SK-N-SH (cell line): Measurements from ENCODE around the gene ZBED3. TPM values are rescaled to one million over a fixed set of nuclear protein-coding genes. Genes with fewer than 3 reads are reported as not detected.

Source experiments
- CTCF ChIA-PET: fragments of 300-600, 350-600 bp; formaldehyde crosslinking; extraction: SDS; loops from one replicate; lab custom pipeline; 2021; lab: Yijun Ruan, JAX
- POLR2A ChIA-PET: fragments of 350-600 bp; sonication (Branson Sonifier 250); formaldehyde crosslinking; extraction: SDS; loops from one replicate; lab custom pipeline; 2020; ENCODE audit warnings: antibody characterized with exemption, inconsistent platforms; lab: Yijun Ruan, JAX
- DNase-seq: peaks from one replicate; pipeline ENCODE4 v3.0.0; 2012
- H2AFZ ChIP-seq: fragments of 200-600 bp; sonication (generic); 2 replicates; pipeline ENCODE4 v1.8.1; 2016; ENCODE audit warnings: antibody characterized with exemption, mild to moderate bottlenecking, low read depth
- H3F3A ChIP-seq: fragments of 200-600 bp; sonication (generic); replicated peaks from 2 replicates; pipeline ENCODE3; 2016; ENCODE audit warnings: antibody characterized with exemption, mild to moderate bottlenecking; ENCODE audit not compliant: insufficient read depth
- H3K27ac ChIP-seq, 2 experiments: fragments of 200-500 bp in 1 of 2; fragments of 200-600 bp in 1 of 2; sonication (Bioruptor generic) in 1 of 2; sonication (generic), shearing (Covaris generic) in 1 of 2; 2 replicates each; pipeline versions ENCODE4 v1.5.1 to v1.6.1; 2014 to 2016; ENCODE audit warnings: low read depth in 2 of 2, inconsistent platforms in 1 of 2, low read length in 1 of 2, mild to moderate bottlenecking in 1 of 2, mixed read lengths in 1 of 2
- H3K27me3 ChIP-seq: fragments of 200-600 bp; sonication (generic), shearing (Covaris generic); 2 replicates; pipeline ENCODE4 v1.6.1; 2016; ENCODE audit warnings: mixed run types; ENCODE audit not compliant: insufficient read depth
- H3K36me3 ChIP-seq, 2 experiments: fragments of 200-500 bp in 1 of 2; fragments of 200-600 bp in 1 of 2; sonication (Bioruptor generic) in 1 of 2; sonication (generic) in 1 of 2; replicated peaks in 1 of 2; 2 replicates each; pipeline versions ENCODE3 to v1.5.1; 2014 to 2016; ENCODE audit warnings: low read length in 1 of 2, mild to moderate bottlenecking in 1 of 2; ENCODE audit not compliant: insufficient read depth in 2 of 2, control insufficient read depth in 1 of 2
- H3K4me1 ChIP-seq, 2 experiments: fragments of 200-500 bp in 1 of 2; fragments of 200-600 bp in 1 of 2; sonication (Bioruptor generic) in 1 of 2; sonication (generic), shearing (Covaris generic) in 1 of 2; 2 replicates each; pipeline versions ENCODE4 v1.5.1 to v1.6.1; 2014 to 2016; ENCODE audit warnings: low read depth in 1 of 2, low read length in 1 of 2, mixed run types in 1 of 2; ENCODE audit not compliant: insufficient read depth in 2 of 2, control insufficient read depth in 1 of 2
- H3K4me2 ChIP-seq: fragments of 200-600 bp; sonication (generic), shearing (Covaris generic); 2 replicates; pipeline ENCODE4 v1.6.1; 2017; ENCODE audit warnings: mixed run types
- H3K4me3 ChIP-seq, 2 experiments: fragments of 200-500 bp in 1 of 2; fragments of 200-600 bp in 1 of 2; sonication (Bioruptor generic) in 1 of 2; sonication (generic), shearing (Covaris generic) in 1 of 2; 2 replicates each; pipeline versions ENCODE4 v1.5.1 to v1.8.1; 2014 to 2016; ENCODE audit warnings: low read depth in 2 of 2, inconsistent platforms in 1 of 2, low read length in 1 of 2, mild to moderate bottlenecking in 1 of 2, mixed read lengths in 1 of 2, moderate library complexity in 1 of 2
- H3K79me2 ChIP-seq: fragments of 200-600 bp; sonication (generic); 2 replicates; pipeline ENCODE4 v1.8.1; 2017; ENCODE audit warnings: mild to moderate bottlenecking; ENCODE audit not compliant: insufficient read depth
- H3K9ac ChIP-seq: fragments of 200-600 bp; sonication (generic); 2 replicates; pipeline ENCODE4 v1.6.1; 2017; ENCODE audit warnings: mixed run types
- H3K9me2 ChIP-seq: fragments of 200-600 bp; sonication (generic); 2 replicates; pipeline ENCODE4 v1.6.1; 2017; ENCODE audit warnings: mixed run types
- H3K9me3 ChIP-seq: fragments of 200-600 bp; sonication (generic); 2 replicates; pipeline ENCODE4 v1.6.1; 2017; ENCODE audit warnings: mixed run types, mild to moderate bottlenecking, moderate library complexity
- H4K20me1 ChIP-seq: fragments of 200-600 bp; sonication (generic); 2 replicates; pipeline ENCODE4 v1.6.1; 2017; ENCODE audit warnings: mild to moderate bottlenecking, mixed run types; ENCODE audit not compliant: insufficient read depth
- FOXJ3 ChIP-seq: sonication (generic); formaldehyde crosslinking; IDR thresholded peaks from 2 replicates; pipeline ENCODE4 v1.5.1; 2020; ENCODE audit warnings: mild to moderate bottlenecking, missing genetic modification reagents
- JUND ChIP-seq: IDR thresholded peaks from 2 replicates; pipeline ENCODE4 v1.4.0; 2012
- MEF2A ChIP-seq: IDR thresholded peaks from 2 replicates; pipeline ENCODE4 v1.4.0; 2012; ENCODE audit warnings: low read depth, borderline replicate concordance
- POLR2AphosphoS5 ChIP-seq: IDR thresholded peaks from 2 replicates; pipeline ENCODE4 v1.6.1; 2012; ENCODE audit warnings: low read depth, low read length
- SMC3 ChIP-seq: IDR thresholded peaks from 2 replicates; pipeline ENCODE4 v1.6.1; 2012; ENCODE audit warnings: low read depth, low read length, improper control_type of control experiment
- TCF12 ChIP-seq: IDR thresholded peaks from 2 replicates; pipeline ENCODE4 v1.4.0; 2012
- YY1 ChIP-seq: IDR thresholded peaks from 2 replicates; pipeline ENCODE4 v1.4.0; 2012; ENCODE audit warnings: low read depth, mild to moderate bottlenecking
- WGBS: methylation state at CpG from one replicate; pipeline ENCODE4 v1.1.6; 2017; ENCODE audit warnings: low lambda C conversion rate; 5-methylcytosine and 5-hydroxymethylcytosine counted together
- polyA plus RNA-seq, 3 experiments: library from polyadenylated mRNA; depleted of rRNA; stranded (reverse); fragments of >200 nt; gene quantifications; 2 replicates each; pipeline ENCODE4 v1.2.3, GENCODE V29; 2012
- TF ChIP-seq, protein P1 (sequence below): fragments of 200-600 bp; sonication (generic); IDR thresholded peaks from 2 replicates; pipeline ENCODE4 v1.6.1; 2017; ENCODE audit warnings: antibody characterized with exemption, mild to moderate bottlenecking, moderate library complexity
- TF ChIP-seq, protein P2 (sequence below): fragments of 150-350 bp; IDR thresholded peaks from 2 replicates; pipeline ENCODE4 v1.6.1; 2016; ENCODE audit warnings: mild to moderate bottlenecking, low read depth, low read length
- TF ChIP-seq, protein P3 (sequence below): IDR thresholded peaks from 2 replicates; pipeline ENCODE4 v1.4.0; 2012; ENCODE audit warnings: low read depth, borderline replicate concordance
- TF ChIP-seq, protein P4 (sequence below): IDR thresholded peaks from 2 replicates; pipeline ENCODE4 v1.6.1; 2012; ENCODE audit warnings: mild to moderate bottlenecking, low read depth, low read length, moderate library complexity

The ZBED3 gene
- polyA plus RNA-seq, 1 of the 3 experiments (the other 2 are of a cell fraction): 5.8 TPM

DNA sequence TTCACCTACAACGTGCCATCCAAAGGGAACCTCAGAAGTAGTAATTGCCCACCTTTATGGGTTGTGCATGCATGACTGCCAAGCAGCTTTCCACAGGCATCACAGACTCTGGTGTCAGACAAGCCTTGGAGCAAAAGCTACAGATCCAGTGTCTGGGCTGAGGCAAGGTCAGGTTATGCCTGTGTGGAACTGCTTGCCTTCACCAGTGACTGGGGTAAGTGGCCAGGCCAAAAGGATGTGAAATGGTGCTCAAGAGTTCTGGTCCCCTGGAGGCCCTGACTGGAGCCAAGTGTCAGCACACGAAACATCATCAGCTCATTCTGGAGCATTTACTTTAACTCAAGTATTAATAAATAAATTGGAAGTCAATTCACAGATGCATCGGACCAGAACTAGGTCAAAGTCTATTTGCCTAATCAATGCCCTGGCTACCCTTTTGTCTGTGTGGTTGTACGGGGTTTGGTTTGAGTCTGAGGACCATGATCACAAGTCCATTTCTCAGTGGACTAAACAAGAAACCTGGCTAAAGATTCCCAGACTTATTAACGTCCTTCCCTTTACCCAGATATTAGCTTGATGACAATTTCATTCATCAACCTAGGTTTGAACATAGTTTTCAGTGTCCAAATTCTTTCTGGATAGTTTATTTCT is 41.5 kb upstream of the ZBED3 start:
- POLR2A ChIA-PET: no interaction called here
- DNase-seq: no peak
- no peak overlapping the region for H3K4me3 ChIP-seq
- TF ChIP-seq, protein P1, sequence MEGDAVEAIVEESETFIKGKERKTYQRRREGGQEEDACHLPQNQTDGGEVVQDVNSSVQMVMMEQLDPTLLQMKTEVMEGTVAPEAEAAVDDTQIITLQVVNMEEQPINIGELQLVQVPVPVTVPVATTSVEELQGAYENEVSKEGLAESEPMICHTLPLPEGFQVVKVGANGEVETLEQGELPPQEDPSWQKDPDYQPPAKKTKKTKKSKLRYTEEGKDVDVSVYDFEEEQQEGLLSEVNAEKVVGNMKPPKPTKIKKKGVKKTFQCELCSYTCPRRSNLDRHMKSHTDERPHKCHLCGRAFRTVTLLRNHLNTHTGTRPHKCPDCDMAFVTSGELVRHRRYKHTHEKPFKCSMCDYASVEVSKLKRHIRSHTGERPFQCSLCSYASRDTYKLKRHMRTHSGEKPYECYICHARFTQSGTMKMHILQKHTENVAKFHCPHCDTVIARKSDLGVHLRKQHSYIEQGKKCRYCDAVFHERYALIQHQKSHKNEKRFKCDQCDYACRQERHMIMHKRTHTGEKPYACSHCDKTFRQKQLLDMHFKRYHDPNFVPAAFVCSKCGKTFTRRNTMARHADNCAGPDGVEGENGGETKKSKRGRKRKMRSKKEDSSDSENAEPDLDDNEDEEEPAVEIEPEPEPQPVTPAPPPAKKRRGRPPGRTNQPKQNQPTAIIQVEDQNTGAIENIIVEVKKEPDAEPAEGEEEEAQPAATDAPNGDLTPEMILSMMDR: no peak
- TF ChIP-seq SMC3 (no peak), FOXJ3 (CRISPR knock-in tag) (no peak), YY1 (no peak), TCF12 (no peak)
- H3K9me3 ChIP-seq: no peaks in the 10 kb centered on the region
- H3K27me3 ChIP-seq: peaks cover 48% of the 10 kb centered on the region
- WGBS: 64% methylated on average over 5 of the region's 5 CpGs
- H3K27ac ChIP-seq: no peak overlapping the region
- H3K79me2 ChIP-seq: no peaks in the 10 kb centered on the region
- 0 out of 4 replicates have a peak, but pooled peaks cover 0 to 4% of the 10 kb centered on the region in 2 experiments for H3K4me1 ChIP-seq
- H3K4me2 ChIP-seq: no peak overlapping the region
- H3F3A ChIP-seq: peaks cover 10% of the 10 kb centered on the region
- H3K36me3 ChIP-seq: no peaks in the 10 kb centered on the region
- CTCF ChIA-PET: interaction anchor here (0.9 to 2.8 kb wide), 8 partner anchors 13 to 363 kb away, joined by 3 to 15 read pairs (median 3); partner anchors contain the start of gene WDR41
- H4K20me1 ChIP-seq: peaks cover 9% of the 10 kb centered on the region
- H3K9me2 ChIP-seq: no peaks in the 10 kb centered on the region
- no peak overlapping the region for H3K9ac ChIP-seq
- no peak overlapping the region for H2AFZ ChIP-seq

DNA sequence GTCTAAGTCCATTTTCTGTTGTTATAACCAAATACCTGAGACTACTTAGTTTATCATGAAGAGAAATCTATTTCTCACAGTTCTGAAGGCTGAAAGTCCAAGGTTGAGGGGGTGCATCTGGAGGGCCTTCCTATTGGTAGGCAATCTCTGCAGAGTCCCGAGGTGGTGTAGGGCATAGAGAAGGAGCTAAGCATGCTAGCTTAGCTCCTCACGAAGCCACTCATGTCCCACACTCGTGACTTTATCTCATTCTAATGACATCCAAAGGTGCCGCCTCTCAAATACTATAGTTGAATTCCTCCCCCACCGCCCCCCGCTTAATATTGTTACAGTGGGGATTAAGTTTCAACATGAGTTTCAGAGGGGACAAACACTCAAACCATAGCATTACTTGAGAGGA is 36.0 kb upstream of the ZBED3 start:
- ChIA-PET POLR2A (no interaction called here), CTCF (interaction anchor here (2.3 kb wide), 1 partner anchor 21 kb away, joined by 9 read pairs; no protein-coding TSS in a partner anchor)
- 77% methylated on average over 6 of the region's 6 CpGs for WGBS
- Histone ChIP-seq H4K20me1 (no peaks in the 10 kb centered on the region), H3K79me2 (no peaks in the 10 kb centered on the region), H3K4me3 (no peak overlapping the region), H3K27ac (no peak overlapping the region), H3K27me3 (peaks cover 32% of the 10 kb centered on the region; the same call in 1 of the 2 replicates), H3F3A (no peaks in the 10 kb centered on the region), H3K9me3 (no peaks in the 10 kb centered on the region), H3K4me2 (no peak overlapping the region), H3K4me1 (no peaks in the 10 kb centered on the region), H3K36me3 (no peaks in the 10 kb centered on the region), H3K9me2 (no peaks in the 10 kb centered on the region), H3K9ac (no peak overlapping the region), H2AFZ (no peak overlapping the region)
- DNase-seq: no peak
- TF ChIP-seq, protein P2, sequence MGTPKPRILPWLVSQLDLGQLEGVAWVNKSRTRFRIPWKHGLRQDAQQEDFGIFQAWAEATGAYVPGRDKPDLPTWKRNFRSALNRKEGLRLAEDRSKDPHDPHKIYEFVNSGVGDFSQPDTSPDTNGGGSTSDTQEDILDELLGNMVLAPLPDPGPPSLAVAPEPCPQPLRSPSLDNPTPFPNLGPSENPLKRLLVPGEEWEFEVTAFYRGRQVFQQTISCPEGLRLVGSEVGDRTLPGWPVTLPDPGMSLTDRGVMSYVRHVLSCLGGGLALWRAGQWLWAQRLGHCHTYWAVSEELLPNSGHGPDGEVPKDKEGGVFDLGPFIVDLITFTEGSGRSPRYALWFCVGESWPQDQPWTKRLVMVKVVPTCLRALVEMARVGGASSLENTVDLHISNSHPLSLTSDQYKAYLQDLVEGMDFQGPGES: no peak
- TF ChIP-seq, protein P3, sequence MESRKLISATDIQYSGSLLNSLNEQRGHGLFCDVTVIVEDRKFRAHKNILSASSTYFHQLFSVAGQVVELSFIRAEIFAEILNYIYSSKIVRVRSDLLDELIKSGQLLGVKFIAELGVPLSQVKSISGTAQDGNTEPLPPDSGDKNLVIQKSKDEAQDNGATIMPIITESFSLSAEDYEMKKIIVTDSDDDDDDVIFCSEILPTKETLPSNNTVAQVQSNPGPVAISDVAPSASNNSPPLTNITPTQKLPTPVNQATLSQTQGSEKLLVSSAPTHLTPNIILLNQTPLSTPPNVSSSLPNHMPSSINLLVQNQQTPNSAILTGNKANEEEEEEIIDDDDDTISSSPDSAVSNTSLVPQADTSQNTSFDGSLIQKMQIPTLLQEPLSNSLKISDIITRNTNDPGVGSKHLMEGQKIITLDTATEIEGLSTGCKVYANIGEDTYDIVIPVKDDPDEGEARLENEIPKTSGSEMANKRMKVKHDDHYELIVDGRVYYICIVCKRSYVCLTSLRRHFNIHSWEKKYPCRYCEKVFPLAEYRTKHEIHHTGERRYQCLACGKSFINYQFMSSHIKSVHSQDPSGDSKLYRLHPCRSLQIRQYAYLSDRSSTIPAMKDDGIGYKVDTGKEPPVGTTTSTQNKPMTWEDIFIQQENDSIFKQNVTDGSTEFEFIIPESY: no peak
- TF ChIP-seq MEF2A (no peak), JUND (no peak), POLR2AphosphoS5 (no peak)
- TF ChIP-seq, protein P4, sequence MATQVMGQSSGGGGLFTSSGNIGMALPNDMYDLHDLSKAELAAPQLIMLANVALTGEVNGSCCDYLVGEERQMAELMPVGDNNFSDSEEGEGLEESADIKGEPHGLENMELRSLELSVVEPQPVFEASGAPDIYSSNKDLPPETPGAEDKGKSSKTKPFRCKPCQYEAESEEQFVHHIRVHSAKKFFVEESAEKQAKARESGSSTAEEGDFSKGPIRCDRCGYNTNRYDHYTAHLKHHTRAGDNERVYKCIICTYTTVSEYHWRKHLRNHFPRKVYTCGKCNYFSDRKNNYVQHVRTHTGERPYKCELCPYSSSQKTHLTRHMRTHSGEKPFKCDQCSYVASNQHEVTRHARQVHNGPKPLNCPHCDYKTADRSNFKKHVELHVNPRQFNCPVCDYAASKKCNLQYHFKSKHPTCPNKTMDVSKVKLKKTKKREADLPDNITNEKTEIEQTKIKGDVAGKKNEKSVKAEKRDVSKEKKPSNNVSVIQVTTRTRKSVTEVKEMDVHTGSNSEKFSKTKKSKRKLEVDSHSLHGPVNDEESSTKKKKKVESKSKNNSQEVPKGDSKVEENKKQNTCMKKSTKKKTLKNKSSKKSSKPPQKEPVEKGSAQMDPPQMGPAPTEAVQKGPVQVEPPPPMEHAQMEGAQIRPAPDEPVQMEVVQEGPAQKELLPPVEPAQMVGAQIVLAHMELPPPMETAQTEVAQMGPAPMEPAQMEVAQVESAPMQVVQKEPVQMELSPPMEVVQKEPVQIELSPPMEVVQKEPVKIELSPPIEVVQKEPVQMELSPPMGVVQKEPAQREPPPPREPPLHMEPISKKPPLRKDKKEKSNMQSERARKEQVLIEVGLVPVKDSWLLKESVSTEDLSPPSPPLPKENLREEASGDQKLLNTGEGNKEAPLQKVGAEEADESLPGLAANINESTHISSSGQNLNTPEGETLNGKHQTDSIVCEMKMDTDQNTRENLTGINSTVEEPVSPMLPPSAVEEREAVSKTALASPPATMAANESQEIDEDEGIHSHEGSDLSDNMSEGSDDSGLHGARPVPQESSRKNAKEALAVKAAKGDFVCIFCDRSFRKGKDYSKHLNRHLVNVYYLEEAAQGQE: no peak
- TF ChIP-seq, all 33 proteins: peak for 0
